Mammary epithelial cell (primary cell): Measurements from ENCODE around the gene ENDOU.

ENCODE experiments used
- CTCF ChIP-seq, 2 donors: IDR thresholded peaks in 1 of 2; conservative IDR thresholded peaks in 1 of 2; 2 replicates each; pipeline ENCODE4 v1.5.1; 2011 to 2012; ENCODE audit warnings: inconsistent platforms in 2 of 2, low read length in 2 of 2, mild to moderate bottlenecking in 2 of 2, control low read depth in 1 of 2, low read depth in 1 of 2; ENCODE audit not compliant: insufficient read depth in 1 of 2; ENCODE audit errors: extremely low read depth in 1 of 2
- EZH2 ChIP-seq: IDR thresholded peaks from 2 replicates; pipeline ENCODE4 v1.6.1; 2012; ENCODE audit warnings: low read length, inconsistent platforms, borderline replicate concordance

- no peak for TF ChIP-seq CTCF (conservative IDR thresholded peaks at IDR 0.05 in 1 of 2, IDR thresholded peaks at IDR 0.05 in 1 of 2; ENCODE audit: extremely low read depth in 1 of 2, insufficient read depth in 1 of 2, low read depth in 1 of 2, low read length in 2 of 2)
- TF ChIP-seq EZH2: no peak
Observed at GRCh38 chr12:47734725-47735480, 9.6 kb upstream of the ENDOU start.
